Transverse colon (tissue), 3 donors: ENCODE results near the gene RBFOX1.

Source experiments
- CTCF ChIP-seq, 5 experiments: fragments of 200-600 bp in 3 of 5; fragments of 450-650 bp in 2 of 5; sonication (generic) in 3 of 5; IDR thresholded peaks; 1 replicate in 2 of 5; 2 replicates in 3 of 5; pipeline ENCODE4 v1.5.1; 2016 to 2017; ENCODE audit warnings: antibody characterized with exemption in 5 of 5, inconsistent platforms in 3 of 5, mild to moderate bottlenecking in 2 of 5, moderate library complexity in 1 of 5
- POLR2A ChIP-seq: fragments of 450-650 bp; IDR thresholded peaks from one replicate; pipeline ENCODE4 v1.6.1; 2016; ENCODE audit warnings: antibody characterized with exemption, mild to moderate bottlenecking, moderate library complexity

- TF ChIP-seq CTCF (IDR thresholded peaks at IDR 0.05) (no peak), POLR2A (no peak)
Observed at GRCh38 chr16:7705885-7706284, 373.2 kb downstream of the RBFOX1 start.
